GM10266 (cell line): Measurements from ENCODE around the gene C2orf49.
"Not testable (repeated sequence)": the region's sequence is repeated elsewhere in the genome, so short reads cannot be mapped to it uniquely, and the experiment has no call there.

ENCODE experiments used
- DNase-seq: peaks from one replicate; pipeline ENCODE4 v3.0.0; 2012; ENCODE audit errors: extremely low spot score
- TF ChIP-seq, protein P1 (sequence below): IDR thresholded peaks from 2 replicates; pipeline ENCODE4 v1.5.1; 2012; ENCODE audit warnings: mild to moderate bottlenecking, low read depth; ENCODE audit not compliant: control insufficient read depth, insufficient read depth; ENCODE audit errors: missing control alignments

Gene C2orf49

DNA sequence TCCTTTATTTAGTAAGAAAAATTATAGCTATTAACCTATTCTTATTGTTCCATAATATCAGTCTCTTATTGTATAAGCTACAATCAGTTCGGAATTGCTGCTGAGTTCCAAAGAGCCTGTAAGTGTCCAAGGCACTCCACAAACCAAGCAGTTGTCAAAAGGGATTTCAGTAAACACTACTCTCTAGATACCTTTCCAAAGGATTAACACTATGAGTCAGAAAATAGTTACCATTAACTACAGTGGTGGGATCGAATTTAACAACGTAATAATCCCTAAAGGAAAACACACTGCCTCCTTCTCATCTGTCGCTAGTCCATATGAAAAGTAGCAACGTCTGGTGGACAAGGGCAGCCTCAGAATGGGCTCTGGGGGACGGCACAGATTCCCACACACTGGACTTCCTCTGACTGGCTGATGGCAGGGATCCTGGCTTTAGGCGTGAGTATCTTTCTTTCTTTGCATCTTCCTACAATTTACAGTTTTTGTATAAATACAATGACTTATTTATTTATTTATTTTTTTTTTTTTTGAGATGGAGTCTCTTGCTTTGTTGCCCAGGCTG, 16.6 kb upstream of the C2orf49 start:
- TF ChIP-seq, protein P1, sequence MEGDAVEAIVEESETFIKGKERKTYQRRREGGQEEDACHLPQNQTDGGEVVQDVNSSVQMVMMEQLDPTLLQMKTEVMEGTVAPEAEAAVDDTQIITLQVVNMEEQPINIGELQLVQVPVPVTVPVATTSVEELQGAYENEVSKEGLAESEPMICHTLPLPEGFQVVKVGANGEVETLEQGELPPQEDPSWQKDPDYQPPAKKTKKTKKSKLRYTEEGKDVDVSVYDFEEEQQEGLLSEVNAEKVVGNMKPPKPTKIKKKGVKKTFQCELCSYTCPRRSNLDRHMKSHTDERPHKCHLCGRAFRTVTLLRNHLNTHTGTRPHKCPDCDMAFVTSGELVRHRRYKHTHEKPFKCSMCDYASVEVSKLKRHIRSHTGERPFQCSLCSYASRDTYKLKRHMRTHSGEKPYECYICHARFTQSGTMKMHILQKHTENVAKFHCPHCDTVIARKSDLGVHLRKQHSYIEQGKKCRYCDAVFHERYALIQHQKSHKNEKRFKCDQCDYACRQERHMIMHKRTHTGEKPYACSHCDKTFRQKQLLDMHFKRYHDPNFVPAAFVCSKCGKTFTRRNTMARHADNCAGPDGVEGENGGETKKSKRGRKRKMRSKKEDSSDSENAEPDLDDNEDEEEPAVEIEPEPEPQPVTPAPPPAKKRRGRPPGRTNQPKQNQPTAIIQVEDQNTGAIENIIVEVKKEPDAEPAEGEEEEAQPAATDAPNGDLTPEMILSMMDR, result no peak
- no peak for DNase-seq

DNA sequence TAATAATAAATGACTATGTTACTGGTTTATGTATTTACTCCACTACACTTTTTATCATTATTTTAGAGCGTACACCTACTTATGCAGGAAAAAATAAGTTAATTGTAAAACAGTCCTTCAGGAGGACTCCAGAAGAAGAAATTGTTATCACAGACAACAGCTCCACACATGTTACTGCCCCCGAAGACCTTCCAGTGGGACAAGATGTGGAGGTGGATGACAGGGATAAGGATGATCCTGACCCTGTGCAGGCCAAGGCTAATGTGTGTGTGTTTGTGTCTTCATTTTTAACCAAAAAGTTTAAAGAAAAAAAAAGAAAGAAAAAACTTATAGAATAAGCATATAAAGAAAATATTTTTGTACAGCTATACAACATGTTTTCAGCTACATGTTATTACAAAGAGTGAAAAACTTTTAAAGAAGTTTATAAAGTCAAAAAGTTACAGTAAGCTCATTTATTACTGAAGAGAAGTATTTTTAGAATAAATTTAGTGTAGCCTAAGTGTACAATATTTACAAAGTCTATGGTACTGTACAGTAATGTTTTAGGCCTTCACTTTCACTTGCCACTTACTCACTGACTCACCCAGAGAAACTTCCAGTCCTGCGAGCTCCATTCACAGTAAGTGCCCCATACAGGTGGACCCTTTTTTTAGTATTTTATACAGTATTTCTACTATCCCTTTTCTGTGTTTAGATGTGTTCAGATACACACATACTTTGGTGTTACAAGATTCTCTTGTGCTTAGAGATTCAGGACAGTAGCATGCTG, 15.3 kb upstream of the C2orf49 start:
- TF ChIP-seq, protein P1, result no peak
- DNase-seq, result no peak

DNA sequence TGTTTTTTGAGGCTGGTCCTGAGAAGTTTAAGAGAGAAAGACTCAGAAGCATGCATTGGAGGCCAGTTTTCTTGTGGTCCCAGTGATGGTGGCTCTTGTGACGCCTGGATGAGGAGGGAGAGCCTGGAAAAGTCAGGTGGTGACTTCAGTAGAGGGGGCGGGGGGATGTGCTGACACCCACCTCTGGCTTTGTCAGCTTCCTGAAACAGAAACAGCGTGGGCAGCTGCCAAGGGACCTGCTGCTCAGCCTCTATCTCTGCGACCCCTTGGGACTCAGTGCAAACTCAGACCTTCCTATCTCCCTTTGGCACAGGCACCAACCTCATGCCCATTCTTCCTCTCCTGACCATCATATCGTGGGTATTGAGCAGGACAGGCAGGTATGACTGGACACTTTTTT, 14.2 kb upstream of the C2orf49 start:
- TF ChIP-seq, protein P1, result no peak
- no peak for DNase-seq

DNA sequence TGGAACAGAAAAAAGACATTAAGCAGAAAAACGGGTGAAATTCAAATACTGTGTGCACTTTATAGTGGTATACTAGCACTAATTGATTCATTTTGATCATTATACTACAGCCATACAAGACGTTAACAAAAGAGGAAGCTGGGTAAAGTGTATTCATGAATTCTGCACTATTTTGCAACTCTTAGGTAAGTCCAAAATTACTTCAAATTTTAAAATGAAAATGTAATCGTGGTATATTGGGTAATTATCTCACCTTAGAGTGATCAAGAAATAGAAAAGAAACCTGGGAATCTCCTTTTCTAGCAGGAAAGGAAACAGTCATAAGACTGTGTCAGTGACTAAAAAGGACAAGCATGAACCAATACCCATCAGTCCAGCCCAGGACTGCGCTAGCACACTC, 13.2 kb upstream of the C2orf49 start:
- TF ChIP-seq, protein P1, result no peak
- no peak for DNase-seq

DNA sequence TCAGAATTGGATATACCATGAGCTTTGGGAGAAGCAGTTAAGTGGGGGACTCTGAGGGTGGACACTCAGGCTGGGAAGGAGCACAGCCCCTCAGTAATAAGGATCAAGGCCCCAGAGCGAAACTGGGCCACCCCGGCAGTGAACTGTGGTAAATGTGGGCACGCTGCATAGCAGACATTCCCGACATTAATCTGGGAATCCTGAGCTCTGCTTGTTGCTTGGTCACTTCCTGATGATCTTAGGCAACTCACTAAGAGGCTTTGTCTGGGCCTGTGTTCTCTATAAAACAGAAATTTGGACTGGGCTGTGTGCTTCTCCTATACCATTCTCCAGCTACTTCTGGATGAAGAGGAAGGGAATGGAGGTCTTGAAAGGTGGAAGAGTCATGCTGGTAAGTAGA, 12.6 kb upstream of the C2orf49 start:
- TF ChIP-seq, protein P1, result no peak
- DNase-seq, result no peak

DNA sequence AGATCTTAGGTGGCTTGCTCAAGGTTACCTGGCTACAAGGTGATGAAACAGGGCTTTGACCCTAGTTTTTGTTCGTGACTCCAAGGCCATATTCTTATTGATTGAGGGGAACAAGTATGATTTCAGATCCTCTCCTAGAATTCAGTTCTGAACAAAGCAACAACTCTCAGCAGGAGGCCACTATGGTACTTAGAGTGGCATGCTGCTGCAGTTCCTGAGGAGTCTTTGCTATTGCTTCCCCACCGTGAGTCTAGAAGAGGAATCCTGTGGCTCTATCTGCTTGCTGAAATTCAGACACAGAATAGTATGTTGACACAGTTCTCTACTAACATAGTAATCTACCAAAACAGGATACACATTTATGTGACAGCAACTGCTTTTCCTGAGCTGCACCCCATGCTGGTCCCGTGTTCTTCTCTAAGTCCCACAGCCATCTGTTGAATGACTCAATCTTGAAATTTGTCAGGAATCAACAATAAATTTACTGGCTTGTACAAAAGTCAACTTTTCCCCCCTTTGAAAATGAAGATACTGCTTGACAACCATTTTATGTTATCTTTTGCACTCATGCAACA, 11.9 kb upstream of the C2orf49 start:
- no peak for DNase-seq
- TF ChIP-seq, protein P1, result no peak

DNA sequence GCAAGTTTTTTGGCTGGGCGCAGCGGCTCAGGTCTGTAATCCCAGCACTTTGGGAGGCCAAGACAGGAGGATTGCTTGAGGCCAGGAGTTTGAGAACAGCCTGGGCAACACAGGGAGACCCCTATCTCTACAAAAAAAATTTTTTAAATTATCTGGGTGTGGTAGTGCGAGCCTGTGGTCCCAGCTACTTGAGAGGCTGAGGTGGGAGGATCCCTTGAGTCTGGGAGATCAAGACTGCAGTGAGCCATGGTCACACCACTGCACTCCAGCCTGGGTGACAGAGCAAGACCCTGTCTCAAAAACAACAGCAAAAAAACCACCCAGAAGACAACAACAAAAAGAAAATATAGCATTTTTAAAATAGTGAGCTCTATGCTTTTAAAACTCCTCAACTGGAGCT, 10.1 kb upstream of the C2orf49 start:
- DNase-seq, result not testable (repeated sequence)
